Nephron (organoid): ENCODE results near the gene RCCD1.
A peak's percentile ranks its signal among the peaks of the same experiment; 100 is the strongest.
"Not testable (repeated sequence)": the region's sequence is repeated elsewhere in the genome, so short reads cannot be mapped to it uniquely, and the experiment has no call there.

Experiments used
- H3K27ac Mint-ChIP-seq, 3 experiments: 2 replicates each; pipeline ENCODE4 v1.8.0; 2020; ENCODE audit warnings: mixed read lengths in 3 of 3, mild to moderate bottlenecking in 2 of 3, moderate library complexity in 1 of 3
- H3K27me3 Mint-ChIP-seq: 2 replicates; pipeline ENCODE4 v1.8.0; 2021; ENCODE audit warnings: low read depth, mild to moderate bottlenecking, moderate library complexity, mixed read lengths
- H3K36me3 Mint-ChIP-seq: 2 replicates; pipeline ENCODE4 v1.8.0; 2020; ENCODE audit warnings: low read depth, mixed read lengths
- H3K4me1 Mint-ChIP-seq: 2 replicates; pipeline ENCODE4 v1.8.0; 2020; ENCODE audit warnings: mixed read lengths
- H3K4me3 Mint-ChIP-seq, 3 experiments: 2 replicates each; pipeline ENCODE4 v1.8.0; 2020; ENCODE audit warnings: mild to moderate bottlenecking in 3 of 3, mixed read lengths in 3 of 3, moderate library complexity in 2 of 3
- H3K9me3 Mint-ChIP-seq: 2 replicates; pipeline ENCODE4 v1.8.0; 2020; ENCODE audit warnings: mixed read lengths
- TF ChIP-seq, protein P1 (sequence below), 3 experiments: fragments of 200-600 bp; sonication (generic); IDR thresholded peaks; one replicate each; pipeline ENCODE4 v1.5.0; 2021; ENCODE audit warnings: antibody characterized with exemption in 3 of 3; ENCODE audit not compliant: unreplicated experiment in 3 of 3

RCCD1 gene

GRCh38 chr15:90954712-90955623 lies at the start of gene RCCD1:
Gene RCCD1 (plus strand): TSS chr15:90954884. CDS start chr15:90956735, 1,851 bp downstream.
- H3K27me3 Mint-ChIP-seq: no peaks in the 10 kb centered on the region
- peak within 1 kb of the TSS; percentile 85 to 92 (median 90) for H3K4me3 Mint-ChIP-seq
- no peaks in the 10 kb centered on the region for H3K9me3 Mint-ChIP-seq
- TF ChIP-seq, protein P1, sequence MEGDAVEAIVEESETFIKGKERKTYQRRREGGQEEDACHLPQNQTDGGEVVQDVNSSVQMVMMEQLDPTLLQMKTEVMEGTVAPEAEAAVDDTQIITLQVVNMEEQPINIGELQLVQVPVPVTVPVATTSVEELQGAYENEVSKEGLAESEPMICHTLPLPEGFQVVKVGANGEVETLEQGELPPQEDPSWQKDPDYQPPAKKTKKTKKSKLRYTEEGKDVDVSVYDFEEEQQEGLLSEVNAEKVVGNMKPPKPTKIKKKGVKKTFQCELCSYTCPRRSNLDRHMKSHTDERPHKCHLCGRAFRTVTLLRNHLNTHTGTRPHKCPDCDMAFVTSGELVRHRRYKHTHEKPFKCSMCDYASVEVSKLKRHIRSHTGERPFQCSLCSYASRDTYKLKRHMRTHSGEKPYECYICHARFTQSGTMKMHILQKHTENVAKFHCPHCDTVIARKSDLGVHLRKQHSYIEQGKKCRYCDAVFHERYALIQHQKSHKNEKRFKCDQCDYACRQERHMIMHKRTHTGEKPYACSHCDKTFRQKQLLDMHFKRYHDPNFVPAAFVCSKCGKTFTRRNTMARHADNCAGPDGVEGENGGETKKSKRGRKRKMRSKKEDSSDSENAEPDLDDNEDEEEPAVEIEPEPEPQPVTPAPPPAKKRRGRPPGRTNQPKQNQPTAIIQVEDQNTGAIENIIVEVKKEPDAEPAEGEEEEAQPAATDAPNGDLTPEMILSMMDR (IDR thresholded peaks at IDR 0.05; ENCODE audit: unreplicated experiment in 3 of 3): no peak
- peaks cover 30% of the 10 kb centered on the region for H3K36me3 Mint-ChIP-seq
- H3K27ac Mint-ChIP-seq: peak within 1 kb of the TSS; percentile 25 to 75 (median 39)
- peaks cover 24% of the 10 kb centered on the region for H3K4me1 Mint-ChIP-seq

DNA sequence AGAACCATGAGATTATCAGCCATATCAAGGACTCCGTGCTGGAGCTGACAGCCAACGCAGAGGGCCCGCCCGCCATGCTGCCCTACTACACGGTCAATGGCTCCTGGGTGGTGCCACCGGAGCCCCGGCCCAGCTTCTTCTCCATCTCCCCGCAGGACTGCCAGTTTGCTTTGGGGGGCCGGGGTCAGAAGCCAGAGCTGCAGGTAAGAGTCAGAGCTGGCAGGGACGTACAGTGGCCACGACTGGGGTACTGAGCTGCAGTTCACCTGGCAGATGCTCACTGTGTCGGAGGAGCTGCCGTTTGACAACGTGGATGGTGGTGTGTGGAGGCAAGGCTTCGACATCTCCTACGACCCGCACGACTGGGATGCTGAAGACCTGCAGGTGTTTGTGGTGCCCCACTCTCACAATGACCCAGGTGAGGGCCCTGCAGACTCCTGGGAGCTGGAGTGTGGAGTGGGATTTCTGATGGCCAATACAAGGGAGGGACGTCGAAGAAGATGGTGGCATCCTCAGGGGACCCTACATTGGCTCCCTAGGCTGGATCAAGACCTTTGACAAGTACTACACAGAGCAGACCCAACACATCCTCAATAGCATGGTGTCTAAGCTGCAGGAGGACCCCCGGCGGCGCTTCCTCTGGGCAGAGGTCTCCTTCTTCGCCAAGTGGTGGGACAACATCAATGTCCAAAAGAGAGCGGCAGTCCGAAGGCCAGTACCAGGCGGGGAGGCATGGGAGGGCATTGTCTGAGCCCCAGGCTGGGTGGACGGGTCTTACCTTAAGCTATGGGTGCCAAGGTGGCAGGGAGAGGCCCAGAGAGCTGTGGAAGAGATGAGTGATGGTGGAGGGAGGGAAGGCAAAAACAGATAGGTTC lies 49.1 kb upstream of the RCCD1 start:
- Mint-ChIP-seq H3K27me3 (no peaks in the 10 kb centered on the region), H3K27ac (no peak overlapping the region), H3K4me1 (peaks cover 13% of the 10 kb centered on the region), H3K9me3 (no peaks in the 10 kb centered on the region), H3K36me3 (peaks cover 28% of the 10 kb centered on the region), H3K4me3 (peak overlapping the region; percentile 54 to 60 (median 55))
- TF ChIP-seq, protein P1 (IDR thresholded peaks at IDR 0.05; ENCODE audit: unreplicated experiment in 3 of 3): no peak

- Mint-ChIP-seq H3K27ac (no peak overlapping the region), H3K4me3 (peak overlapping the region in 1 of 3 experiments; percentile 54), H3K36me3 (peaks cover 28% of the 10 kb centered on the region), H3K27me3 (no peaks in the 10 kb centered on the region), H3K9me3 (no peaks in the 10 kb centered on the region), H3K4me1 (peaks cover 9% of the 10 kb centered on the region)
- TF ChIP-seq, protein P1 (IDR thresholded peaks at IDR 0.05; ENCODE audit: unreplicated experiment in 3 of 3): no peak
Measured at GRCh38 chr15:90906181-90906849, 48.4 kb upstream of the RCCD1 start.

GRCh38 chr15:90907051-90907660 lies 47.5 kb upstream of the RCCD1 start:
- peaks cover 1% of the 10 kb centered on the region for H3K4me1 Mint-ChIP-seq
- no peak overlapping the region for H3K4me3 Mint-ChIP-seq
- no peaks in the 10 kb centered on the region for H3K27me3 Mint-ChIP-seq
- no peak overlapping the region for H3K27ac Mint-ChIP-seq
- H3K36me3 Mint-ChIP-seq: peaks cover 32% of the 10 kb centered on the region
- no peaks in the 10 kb centered on the region for H3K9me3 Mint-ChIP-seq
- TF ChIP-seq, protein P1 (IDR thresholded peaks at IDR 0.05; ENCODE audit: unreplicated experiment in 3 of 3): no peak

DNA sequence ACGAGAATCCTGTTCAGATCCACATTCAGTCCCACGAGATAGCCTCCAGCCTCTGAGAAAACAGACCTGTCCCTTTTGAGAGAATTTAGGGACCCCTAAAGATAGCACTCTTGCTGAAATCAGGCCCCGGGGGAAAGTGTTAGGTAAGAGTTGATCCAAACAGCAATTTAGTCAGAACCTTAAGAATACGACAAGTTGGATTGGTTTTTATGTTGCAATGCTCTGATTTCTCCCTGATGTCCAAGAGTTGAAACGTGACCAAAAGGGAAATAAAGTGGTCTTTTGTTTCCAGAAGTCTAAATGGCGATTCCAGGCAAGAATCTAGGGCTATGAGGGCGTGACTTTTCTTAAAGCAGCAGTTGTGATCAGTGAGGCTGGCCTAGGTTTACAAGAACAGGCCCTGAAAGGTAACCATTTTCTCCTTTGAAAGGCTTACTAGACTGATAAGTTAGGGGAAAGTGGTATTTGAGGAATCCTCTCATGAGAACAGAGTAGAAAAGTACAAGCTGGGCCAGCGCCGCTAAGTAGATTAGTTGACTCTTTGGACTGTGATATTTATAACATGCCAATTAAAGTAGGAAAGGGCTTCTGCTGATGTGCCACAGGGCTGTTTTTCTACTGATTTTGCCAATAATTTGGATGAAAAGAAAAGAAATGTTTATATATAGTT lies 46.7 kb upstream of the RCCD1 start:
- Mint-ChIP-seq H3K9me3 (no peaks in the 10 kb centered on the region), H3K4me1 (no peaks in the 10 kb centered on the region), H3K4me3 (no peak overlapping the region), H3K27me3 (no peaks in the 10 kb centered on the region), H3K36me3 (peaks cover 34% of the 10 kb centered on the region), H3K27ac (no peak overlapping the region)
- TF ChIP-seq, protein P1 (IDR thresholded peaks at IDR 0.05; ENCODE audit: unreplicated experiment in 3 of 3): no peak

DNA sequence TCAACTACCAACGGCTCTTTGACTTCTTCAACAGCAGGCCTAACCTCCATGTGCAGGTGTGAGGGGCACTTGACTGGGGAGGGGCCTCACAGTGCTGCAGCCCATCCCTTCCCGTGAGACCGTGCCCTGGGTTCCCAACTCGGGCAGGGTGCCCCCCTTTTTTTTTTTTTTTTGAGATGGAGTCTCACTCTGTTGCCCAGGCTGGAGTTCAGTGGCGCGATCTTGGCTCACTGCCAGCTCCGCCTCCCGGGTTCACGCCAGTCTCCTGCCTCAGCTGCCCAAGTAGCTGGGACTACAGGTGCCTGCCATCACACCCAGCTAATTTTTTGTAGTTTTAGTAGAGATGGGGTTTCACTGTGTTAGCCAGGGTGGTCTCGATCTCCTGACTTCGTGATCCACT lies 45.2 kb upstream of the RCCD1 start:
- H3K4me1 Mint-ChIP-seq, H3K27ac Mint-ChIP-seq, H3K9me3 Mint-ChIP-seq, H3K27me3 Mint-ChIP-seq, H3K4me3 Mint-ChIP-seq: not testable (repeated sequence)
- H3K36me3 Mint-ChIP-seq: peaks cover 38% of the 10 kb centered on the region
